Right lobe of liver (tissue), 6 donors: ENCODE data around the gene RNF111. TPM values are rescaled to one million over a fixed set of nuclear protein-coding genes. Genes with fewer than 3 reads are reported as not detected.

Source experiments
- ATAC-seq, 4 donors: fragments of 200-7000 bp; cut with Tn5 transposase; one replicate each; pipeline ENCODE4 v1.9.1; 2020; ENCODE audit warnings: mild to moderate bottlenecking in 4 of 4, moderate library complexity in 4 of 4
- DNase-seq, 3 donors: peaks; one replicate each; pipeline ENCODE4 v3.0.0-alpha.2; 2020
- H3K27ac ChIP-seq, 3 donors: fragments of 200-600 bp; one replicate each; pipeline ENCODE4 v1.8.0; 2022
- H3K27me3 ChIP-seq, 2 donors: fragments of 200-600 bp; one replicate each; pipeline ENCODE4 v1.8.0; 2022
- H3K36me3 ChIP-seq, 4 donors: fragments of 200-600 bp; sonication (generic) in 1 of 4; one replicate each; pipeline versions ENCODE4 v1.5.1 to v1.8.0; 2017 to 2022; ENCODE audit warnings: control low read depth in 1 of 4
- H3K4me1 ChIP-seq, 4 donors: fragments of 200-600 bp; sonication (generic) in 1 of 4; one replicate each; pipeline versions ENCODE4 v1.5.1 to v1.8.0; 2017 to 2022; ENCODE audit warnings: control low read depth in 1 of 4
- H3K4me3 ChIP-seq, 3 donors: fragments of 200-600 bp; one replicate each; pipeline ENCODE4 v1.8.0; 2022
- H3K9me3 ChIP-seq, 4 donors: fragments of 200-600 bp; sonication (generic) in 1 of 4; one replicate each; pipeline versions ENCODE4 v1.5.1 to v1.8.0; 2017 to 2022; ENCODE audit warnings: control low read depth in 1 of 4
- POLR2A ChIP-seq: fragments of 450-650 bp; IDR thresholded peaks from one replicate; pipeline ENCODE4 v1.6.1; 2017; ENCODE audit warnings: antibody characterized with exemption, mild to moderate bottlenecking
- WGBS: methylation state at CpG from one replicate; pipeline ENCODE4 v1.1.6; 2018; ENCODE audit warnings: low coverage, low lambda C conversion rate; ENCODE audit not compliant: insufficient coverage; ENCODE audit errors: missing lambda C conversion rate; 5-methylcytosine and 5-hydroxymethylcytosine counted together
- intact Hi-C, 2 donors: fragments of 100-400 bp; cut with DNase I; formaldehyde crosslinking; loops; one replicate each; pipeline versions ENCODE4 v1.11.2 to v1.14.1; 2022
- total RNA-seq, 6 experiments: library from RNA; depleted of rRNA in 2 of 6; stranded (reverse); fragments of >200 nt in 2 of 6; fragmentation: NEBNext Ultra II Directional in 3 of 6; extraction: Animal tissue kit (Norgen Biotek cat#: 25700) in 3 of 6; gene quantifications; one replicate each; pipeline versions ENCODE4 v1.1.0 to v1.2.4, GENCODE V29; 2016 to 2023
- TF ChIP-seq, protein P1 (sequence below), 4 donors: fragments of 200-600 bp in 3 of 4; fragments of 450-650 bp in 1 of 4; IDR thresholded peaks; one replicate each; pipeline versions ENCODE4 v1.5.1 to v1.8.0; 2016 to 2022; ENCODE audit warnings: antibody characterized with exemption in 4 of 4, mild to moderate bottlenecking in 2 of 4
- donor health status: DM: no; HTN: yes; CAD: no.
- donor health status: DM: no; HTN: no; CAD: no.
- donor health status: DM: no; HTN: no; CAD: no.
- donor health status: DM: no; HTN: yes; CAD: no.
- donor health status: DM: no; HTN: yes; CAD: no.

The RNF111 gene
- total RNA-seq, 6 experiments from 2014 or later: 7.3 to 19.1 (median 13.4) TPM

DNA sequence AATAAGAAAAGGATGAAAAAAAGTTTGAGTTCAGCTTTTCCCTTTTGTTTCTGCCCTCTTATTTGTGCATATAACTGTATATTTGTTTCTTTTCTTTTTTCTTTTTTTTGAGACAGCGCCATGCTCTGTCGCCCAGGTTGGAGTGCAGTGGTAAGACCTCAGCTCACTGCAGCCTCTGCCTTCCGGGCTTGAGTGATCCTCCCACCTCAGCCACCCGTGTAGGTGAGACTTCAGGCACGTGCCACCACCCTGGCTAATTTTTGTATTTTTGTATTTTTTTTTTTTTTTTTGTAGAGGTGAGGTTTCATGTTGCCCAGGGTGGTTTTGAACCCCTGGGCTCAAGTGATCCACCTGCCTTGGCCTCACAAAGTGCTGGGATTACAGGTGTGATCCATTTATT, 31.4 kb downstream of the RNF111 start:
- H3K4me3 ChIP-seq: no peak overlapping the region
- H3K36me3 ChIP-seq: no peaks in the 10 kb centered on the region
- no peak overlapping the region for H3K27ac ChIP-seq
- DNase-seq (no peak), ATAC-seq (no peak)
- intact Hi-C loops: no loop called here
- TF ChIP-seq POLR2A: no peak
- TF ChIP-seq, protein P1, sequence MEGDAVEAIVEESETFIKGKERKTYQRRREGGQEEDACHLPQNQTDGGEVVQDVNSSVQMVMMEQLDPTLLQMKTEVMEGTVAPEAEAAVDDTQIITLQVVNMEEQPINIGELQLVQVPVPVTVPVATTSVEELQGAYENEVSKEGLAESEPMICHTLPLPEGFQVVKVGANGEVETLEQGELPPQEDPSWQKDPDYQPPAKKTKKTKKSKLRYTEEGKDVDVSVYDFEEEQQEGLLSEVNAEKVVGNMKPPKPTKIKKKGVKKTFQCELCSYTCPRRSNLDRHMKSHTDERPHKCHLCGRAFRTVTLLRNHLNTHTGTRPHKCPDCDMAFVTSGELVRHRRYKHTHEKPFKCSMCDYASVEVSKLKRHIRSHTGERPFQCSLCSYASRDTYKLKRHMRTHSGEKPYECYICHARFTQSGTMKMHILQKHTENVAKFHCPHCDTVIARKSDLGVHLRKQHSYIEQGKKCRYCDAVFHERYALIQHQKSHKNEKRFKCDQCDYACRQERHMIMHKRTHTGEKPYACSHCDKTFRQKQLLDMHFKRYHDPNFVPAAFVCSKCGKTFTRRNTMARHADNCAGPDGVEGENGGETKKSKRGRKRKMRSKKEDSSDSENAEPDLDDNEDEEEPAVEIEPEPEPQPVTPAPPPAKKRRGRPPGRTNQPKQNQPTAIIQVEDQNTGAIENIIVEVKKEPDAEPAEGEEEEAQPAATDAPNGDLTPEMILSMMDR (IDR thresholded peaks at IDR 0.05): no peak
- H3K27me3 ChIP-seq: no peaks in the 10 kb centered on the region
- peaks cover 0 to 7% (median 0%) of the 10 kb centered on the region in 4 donors for H3K4me1 ChIP-seq
- no peaks in the 10 kb centered on the region for H3K9me3 ChIP-seq
- 80% methylated on average over 2 of the region's 5 CpGs for WGBS

DNA sequence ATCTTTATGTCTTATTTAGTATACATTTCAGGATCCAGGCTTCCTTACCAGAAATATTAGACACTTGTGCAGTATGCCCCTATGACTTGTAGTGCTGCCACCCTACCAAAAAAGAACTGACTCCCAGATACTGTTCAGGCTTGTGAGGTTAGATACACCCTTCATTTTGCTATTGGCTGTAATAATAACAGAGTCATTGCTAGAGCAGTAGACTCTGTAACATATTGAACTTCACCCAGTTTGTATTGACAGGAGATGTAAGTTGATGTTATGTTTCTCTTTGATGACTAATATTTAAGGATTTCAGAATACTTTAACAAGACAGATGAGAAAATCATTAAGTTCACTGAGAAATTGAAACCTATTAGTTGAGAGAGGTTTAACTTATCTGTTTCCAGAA, 32.9 kb downstream of the RNF111 start:
- no peak overlapping the region for H3K4me3 ChIP-seq
- ATAC-seq (peak in 1 of 4 donors; percentile 73), DNase-seq (no peak)
- H3K36me3 ChIP-seq: no peaks in the 10 kb centered on the region
- H3K4me1 ChIP-seq: no peaks in the 10 kb centered on the region
- TF ChIP-seq, protein P1 (IDR thresholded peaks at IDR 0.05): no peak
- TF ChIP-seq POLR2A: no peak
- intact Hi-C loops: no loop called here
- H3K9me3 ChIP-seq: no peaks in the 10 kb centered on the region
- no peaks in the 10 kb centered on the region for H3K27me3 ChIP-seq
- H3K27ac ChIP-seq: no peak overlapping the region

DNA sequence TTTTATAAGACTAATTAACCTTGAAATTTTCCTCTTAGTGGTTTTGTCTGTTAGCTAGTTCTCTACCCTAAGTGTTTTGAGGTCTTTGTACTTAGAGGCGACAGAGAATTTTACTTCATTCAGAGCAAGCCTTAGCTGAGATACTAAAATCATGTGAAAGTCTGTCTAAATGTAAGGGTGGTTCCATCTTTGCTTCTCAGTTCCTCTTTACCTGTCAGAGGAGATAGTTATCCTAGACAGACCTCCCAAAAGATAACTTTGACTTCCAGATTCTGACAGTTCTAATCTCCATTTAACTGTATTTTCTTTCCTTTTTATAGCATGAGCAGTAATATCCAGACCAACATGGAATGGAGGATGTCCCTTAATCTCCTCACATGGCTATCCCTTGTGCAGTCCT, 34.7 kb downstream of the RNF111 start:
- Histone ChIP-seq H3K36me3 (no peaks in the 10 kb centered on the region), H3K4me1 (no peaks in the 10 kb centered on the region), H3K4me3 (no peak overlapping the region), H3K27ac (no peak overlapping the region), H3K27me3 (no peaks in the 10 kb centered on the region), H3K9me3 (no peaks in the 10 kb centered on the region)
- TF ChIP-seq, protein P1 (IDR thresholded peaks at IDR 0.05): no peak
- no peak for TF ChIP-seq POLR2A
- WGBS: 100% methylated on average over 1 of the region's 1 CpG
- ATAC-seq: no peak
- intact Hi-C loops: no loop called here
- DNase-seq: no peak

DNA sequence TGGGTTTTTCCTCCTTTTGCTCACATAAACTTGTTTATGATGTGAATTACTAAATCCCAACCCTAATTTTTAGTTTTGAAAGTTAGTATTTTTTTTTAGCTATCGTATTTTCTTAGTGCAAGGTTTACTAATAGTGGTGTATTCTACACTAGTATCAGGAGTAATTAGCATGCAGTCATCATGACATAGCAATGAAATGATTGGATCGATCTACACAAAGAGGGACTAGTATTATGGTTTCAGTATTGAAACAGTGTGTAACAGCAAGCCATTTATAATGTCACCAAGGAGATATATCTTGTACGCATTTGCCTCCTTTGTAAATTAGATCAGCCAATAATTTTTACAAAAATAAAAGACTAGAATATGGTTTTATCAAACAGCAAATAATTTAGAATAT, 38.7 kb downstream of the RNF111 start:
- Histone ChIP-seq H3K27me3 (no peaks in the 10 kb centered on the region), H3K9me3 (no peaks in the 10 kb centered on the region), H3K4me1 (peaks cover 0 to 6% (median 0%) of the 10 kb centered on the region in 4 donors), H3K36me3 (peaks cover 0 to 5% (median 2%) of the 10 kb centered on the region in 4 donors), H3K4me3 (no peak overlapping the region), H3K27ac (no peak overlapping the region)
- DNase-seq (no peak), ATAC-seq (no peak)
- no peak for TF ChIP-seq POLR2A
- TF ChIP-seq, protein P1 (IDR thresholded peaks at IDR 0.05): no peak
- 86% methylated on average over 3 of the region's 3 CpGs for WGBS
- intact Hi-C loops: no loop called here

DNA sequence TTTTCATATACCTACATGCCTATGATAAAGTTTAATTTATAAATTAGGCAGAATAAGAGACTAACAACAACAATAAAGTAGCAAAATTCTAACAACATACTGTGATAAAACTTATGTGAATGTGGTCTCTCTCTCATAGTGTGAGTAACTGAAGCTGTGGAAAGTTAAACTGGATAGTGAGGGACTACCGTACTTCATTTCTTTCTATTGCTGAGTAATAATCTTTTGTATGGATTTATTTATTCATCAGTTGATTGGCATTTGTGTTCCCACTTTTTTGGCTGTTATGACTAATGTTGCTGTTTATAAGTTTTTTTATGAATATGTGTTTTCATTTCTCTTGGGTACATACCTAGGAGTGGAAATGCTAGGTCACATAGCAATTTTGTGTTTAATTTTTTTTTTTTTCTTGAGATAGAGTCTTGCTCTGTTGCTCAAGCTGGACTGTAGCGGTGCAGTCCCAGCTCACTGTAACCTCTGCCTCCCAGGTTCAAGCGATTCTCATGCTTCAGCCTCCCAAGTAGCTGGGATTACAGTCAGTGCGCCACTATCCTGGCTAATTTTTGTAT, 41.0 kb downstream of the RNF111 start:
- DNase-seq (no peak), ATAC-seq (no peak)
- H3K27me3 ChIP-seq: no peaks in the 10 kb centered on the region
- TF ChIP-seq, protein P1 (IDR thresholded peaks at IDR 0.05): no peak
- H3K4me3 ChIP-seq: no peak overlapping the region
- H3K4me1 ChIP-seq: peaks cover 0 to 6% (median 0%) of the 10 kb centered on the region in 4 donors
- peaks cover 0 to 11% (median 6%) of the 10 kb centered on the region in 4 donors for H3K36me3 ChIP-seq
- H3K27ac ChIP-seq: no peak overlapping the region
- intact Hi-C loops: no loop called here
- 100% methylated on average over 2 of the region's 4 CpGs for WGBS
- no peaks in the 10 kb centered on the region for H3K9me3 ChIP-seq
